ENCODE data around the gene KPNA3.

KPNA3 gene

DNA sequence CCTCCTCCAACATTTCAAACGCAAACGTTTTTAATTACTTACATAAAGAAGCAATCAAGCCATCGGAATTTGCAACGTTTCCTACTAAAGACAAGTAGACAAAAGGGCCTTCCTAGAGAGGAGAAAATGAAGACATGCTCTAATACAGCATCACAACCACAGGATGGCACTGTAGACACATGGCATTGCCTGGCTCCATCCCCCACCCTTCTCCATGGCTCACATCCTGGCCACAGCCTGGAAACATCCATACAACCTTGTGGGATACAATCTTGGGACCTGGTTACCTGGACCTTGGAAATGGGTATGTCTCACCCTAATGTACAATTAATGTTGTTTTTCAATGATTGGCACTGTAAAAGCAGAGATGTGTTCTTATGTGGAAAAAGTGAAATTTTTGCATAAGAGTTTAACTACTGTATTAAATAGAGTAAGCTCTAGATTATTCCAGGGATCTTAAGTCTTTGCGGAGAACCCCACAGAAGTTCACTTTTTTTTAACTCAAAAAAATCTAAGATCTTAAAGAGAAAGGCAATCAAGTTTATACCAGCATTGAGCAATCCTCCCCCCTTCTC lies 122.7 kb downstream of the KPNA3 start:
- peak; percentile 76 for DNase-seq (ENCODE audit: low read depth)
- H3K4me3 ChIP-seq (ENCODE audit: control insufficient read depth, low read depth, low read length) = no peak overlapping the region
- TF ChIP-seq, protein P1, sequence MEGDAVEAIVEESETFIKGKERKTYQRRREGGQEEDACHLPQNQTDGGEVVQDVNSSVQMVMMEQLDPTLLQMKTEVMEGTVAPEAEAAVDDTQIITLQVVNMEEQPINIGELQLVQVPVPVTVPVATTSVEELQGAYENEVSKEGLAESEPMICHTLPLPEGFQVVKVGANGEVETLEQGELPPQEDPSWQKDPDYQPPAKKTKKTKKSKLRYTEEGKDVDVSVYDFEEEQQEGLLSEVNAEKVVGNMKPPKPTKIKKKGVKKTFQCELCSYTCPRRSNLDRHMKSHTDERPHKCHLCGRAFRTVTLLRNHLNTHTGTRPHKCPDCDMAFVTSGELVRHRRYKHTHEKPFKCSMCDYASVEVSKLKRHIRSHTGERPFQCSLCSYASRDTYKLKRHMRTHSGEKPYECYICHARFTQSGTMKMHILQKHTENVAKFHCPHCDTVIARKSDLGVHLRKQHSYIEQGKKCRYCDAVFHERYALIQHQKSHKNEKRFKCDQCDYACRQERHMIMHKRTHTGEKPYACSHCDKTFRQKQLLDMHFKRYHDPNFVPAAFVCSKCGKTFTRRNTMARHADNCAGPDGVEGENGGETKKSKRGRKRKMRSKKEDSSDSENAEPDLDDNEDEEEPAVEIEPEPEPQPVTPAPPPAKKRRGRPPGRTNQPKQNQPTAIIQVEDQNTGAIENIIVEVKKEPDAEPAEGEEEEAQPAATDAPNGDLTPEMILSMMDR (conservative IDR thresholded peaks at IDR 0.05; ENCODE audit: control insufficient read depth, insufficient read depth, low read depth, low read length) = peak; percentile 88

DNA sequence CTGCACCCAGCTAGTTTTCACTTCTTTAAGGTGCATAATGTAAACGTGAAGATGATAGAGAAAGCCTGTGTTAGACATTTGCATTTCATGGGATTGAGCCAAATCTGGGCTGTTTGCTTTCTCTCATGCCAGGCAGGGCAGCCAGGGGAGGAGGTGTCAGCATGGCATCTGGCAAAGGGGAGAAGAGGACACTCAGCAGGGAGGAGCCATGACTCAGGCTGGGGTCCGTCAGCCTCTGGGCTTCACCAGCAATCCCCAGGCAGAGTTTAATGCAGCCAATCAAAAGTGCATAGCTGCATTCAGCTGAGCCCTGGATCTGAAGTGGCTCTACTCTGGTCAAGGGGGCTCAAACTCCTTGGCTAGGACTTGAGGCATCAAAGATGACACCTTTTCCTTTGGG lies 124.7 kb downstream of the KPNA3 start:
- no peak overlapping the region for H3K4me3 ChIP-seq (ENCODE audit: control insufficient read depth, low read depth, low read length)
- peak; percentile 45 for DNase-seq (ENCODE audit: low read depth)
- TF ChIP-seq, protein P1 (conservative IDR thresholded peaks at IDR 0.05; ENCODE audit: control insufficient read depth, insufficient read depth, low read depth, low read length) = no peak

DNA sequence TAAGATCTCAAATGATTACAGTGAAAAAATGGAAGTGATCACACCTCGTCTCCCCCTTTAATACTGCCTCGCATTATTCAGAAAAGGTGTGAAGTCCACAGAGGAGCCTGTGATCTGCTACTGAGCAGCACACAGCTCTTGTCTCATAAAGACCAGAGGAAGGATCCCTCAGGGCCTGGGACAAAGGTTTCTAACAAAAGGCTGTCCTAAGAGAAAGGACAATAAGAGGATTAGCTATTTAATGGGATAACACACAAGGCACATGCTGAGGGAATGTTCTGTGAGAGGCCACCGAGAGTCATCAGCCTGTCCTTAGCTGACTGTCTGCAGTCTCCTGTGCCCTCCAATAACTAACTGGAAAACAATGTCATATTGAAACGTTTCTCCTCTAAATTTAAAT lies 127.9 kb downstream of the KPNA3 start:
- TF ChIP-seq, protein P1 (conservative IDR thresholded peaks at IDR 0.05; ENCODE audit: control insufficient read depth, insufficient read depth, low read depth, low read length) = no peak
- H3K4me3 ChIP-seq (ENCODE audit: control insufficient read depth, low read depth, low read length) = no peak overlapping the region
- DNase-seq (ENCODE audit: low read depth) = no peak

DNA sequence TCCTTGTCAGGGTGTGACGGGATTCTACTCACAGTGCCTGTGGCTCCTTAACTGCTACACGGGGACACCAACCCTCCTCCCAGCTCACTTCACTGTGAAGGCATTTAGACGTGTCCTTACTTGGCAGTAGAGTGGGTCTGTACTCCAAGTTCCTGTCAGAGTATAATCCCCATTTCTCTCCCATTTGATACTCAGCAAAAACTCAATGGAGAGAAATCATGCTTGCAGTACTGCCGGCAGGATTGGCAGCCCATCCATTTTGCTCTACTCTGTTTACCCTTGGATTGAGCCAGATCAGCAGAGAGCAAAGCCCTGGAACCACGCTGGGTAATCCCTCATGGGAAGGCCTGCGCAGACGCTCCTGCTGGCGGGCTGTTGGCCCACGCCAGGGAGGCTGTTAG lies 135.2 kb downstream of the KPNA3 start:
- DNase-seq (ENCODE audit: low read depth) = no peak
- H3K4me3 ChIP-seq (ENCODE audit: control insufficient read depth, low read depth, low read length) = no peak overlapping the region
- TF ChIP-seq, protein P1 (conservative IDR thresholded peaks at IDR 0.05; ENCODE audit: control insufficient read depth, insufficient read depth, low read depth, low read length) = no peak

DNA sequence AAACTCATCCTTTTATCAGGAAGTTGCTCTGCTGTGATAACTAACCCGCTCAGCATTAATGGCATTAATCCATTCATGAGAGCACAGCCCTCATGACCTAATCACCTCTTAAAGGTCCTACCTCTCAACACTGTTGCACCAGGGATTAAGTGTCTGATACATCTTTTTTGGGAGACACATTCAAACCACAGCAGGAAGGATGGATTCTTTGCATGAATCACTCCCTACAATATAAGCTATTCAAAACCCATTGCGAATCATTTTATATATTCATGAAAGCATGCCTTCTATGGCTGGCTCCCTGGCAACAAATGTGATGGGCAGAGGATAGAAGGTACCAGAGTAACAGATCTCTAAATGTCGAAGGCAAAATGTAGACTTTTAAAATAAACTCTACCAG lies 136.6 kb downstream of the KPNA3 start:
- peak; percentile 53 for DNase-seq (ENCODE audit: low read depth)
- TF ChIP-seq, protein P1 (conservative IDR thresholded peaks at IDR 0.05; ENCODE audit: control insufficient read depth, insufficient read depth, low read depth, low read length) = no peak
- H3K4me3 ChIP-seq (ENCODE audit: control insufficient read depth, low read depth, low read length) = no peak overlapping the region

DNA sequence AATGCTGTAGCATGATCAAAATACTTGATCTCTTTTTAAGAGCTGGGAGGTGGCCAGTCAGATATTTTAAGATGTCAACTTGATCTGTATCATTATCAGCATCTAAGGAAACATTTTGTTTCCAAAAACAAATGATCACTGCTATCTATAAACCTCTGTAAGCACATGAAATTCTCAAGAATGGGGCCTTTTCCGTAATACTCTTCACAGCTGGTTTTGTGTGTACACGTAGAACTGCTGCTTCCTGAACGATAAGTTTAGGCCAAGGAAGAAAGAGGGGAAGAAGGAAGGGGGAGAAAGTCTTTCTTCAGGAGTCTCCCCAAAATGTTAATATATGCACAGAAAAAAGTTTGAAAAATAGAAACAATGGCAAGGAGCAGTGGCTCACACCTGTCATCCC lies 138.5 kb downstream of the KPNA3 start:
- TF ChIP-seq, protein P1 (conservative IDR thresholded peaks at IDR 0.05; ENCODE audit: control insufficient read depth, insufficient read depth, low read depth, low read length) = no peak
- H3K4me3 ChIP-seq (ENCODE audit: control insufficient read depth, low read depth, low read length) = no peak overlapping the region
- no peak for DNase-seq (ENCODE audit: low read depth)

DNA sequence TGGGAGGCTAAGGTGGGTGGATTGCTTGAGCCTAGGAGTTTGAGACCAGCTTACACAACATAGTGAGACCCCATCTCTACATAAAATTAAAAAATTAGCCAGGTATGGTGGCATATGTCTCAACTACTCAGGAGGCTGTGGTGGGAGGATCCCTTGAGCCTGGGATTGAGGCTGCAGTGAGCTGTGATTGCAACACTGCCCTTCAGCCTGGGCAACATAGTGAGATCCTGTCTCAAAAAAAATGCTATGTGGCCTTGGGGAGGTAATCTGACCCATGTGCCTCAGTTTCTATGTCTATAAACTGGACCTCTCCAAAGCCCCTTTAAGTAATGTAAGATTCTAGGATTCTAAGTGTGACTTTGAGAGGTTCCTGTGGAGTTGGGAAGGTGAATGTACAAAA lies 139.0 kb downstream of the KPNA3 start:
- no peak overlapping the region for H3K4me3 ChIP-seq (ENCODE audit: control insufficient read depth, low read depth, low read length)
- no peak for DNase-seq (ENCODE audit: low read depth)
- TF ChIP-seq, protein P1 (conservative IDR thresholded peaks at IDR 0.05; ENCODE audit: control insufficient read depth, insufficient read depth, low read depth, low read length) = no peak
